ENCODE measurements around the gene PTPRO.

Gene PTPRO

GRCh38 chr12:15600223-15600935 lies 278.1 kb downstream of the PTPRO start:
- no peak for TF ChIP-seq CTCF (conservative IDR thresholded peaks at IDR 0.05)
- H3K27ac ChIP-seq: no peak overlapping the region; the same call in 1 of the 2 replicates

- no peak overlapping the region for H3K27ac ChIP-seq
- TF ChIP-seq CTCF (conservative IDR thresholded peaks at IDR 0.05): no peak
These were observed 279.0 kb downstream of the PTPRO start for GRCh38 chr12:15601210-15601800.

- no peak for TF ChIP-seq CTCF (conservative IDR thresholded peaks at IDR 0.05)
- no peak overlapping the region for H3K27ac ChIP-seq
These were observed 279.9 kb downstream of the PTPRO start for GRCh38 chr12:15602051-15602672.

- TF ChIP-seq CTCF (conservative IDR thresholded peaks at IDR 0.05): no peak
- no peak overlapping the region for H3K27ac ChIP-seq
These were observed 281.3 kb downstream of the PTPRO start for GRCh38 chr12:15603474-15604085.

GRCh38 chr12:15605881-15606590 lies 283.7 kb downstream of the PTPRO start:
- no peak for TF ChIP-seq CTCF (conservative IDR thresholded peaks at IDR 0.05)
- no peak overlapping the region for H3K27ac ChIP-seq

- no peak overlapping the region for H3K27ac ChIP-seq
- no peak for TF ChIP-seq CTCF (conservative IDR thresholded peaks at IDR 0.05)
These were observed 286.1 kb downstream of the PTPRO start for GRCh38 chr12:15608406-15608805.

- TF ChIP-seq CTCF (conservative IDR thresholded peaks at IDR 0.05): no peak
- H3K27ac ChIP-seq: no peak overlapping the region
These were observed 286.6 kb downstream of the PTPRO start for GRCh38 chr12:15608941-15609340.
